Measurements from ENCODE around the gene ATXN7L1.

The ATXN7L1 gene

DNA sequence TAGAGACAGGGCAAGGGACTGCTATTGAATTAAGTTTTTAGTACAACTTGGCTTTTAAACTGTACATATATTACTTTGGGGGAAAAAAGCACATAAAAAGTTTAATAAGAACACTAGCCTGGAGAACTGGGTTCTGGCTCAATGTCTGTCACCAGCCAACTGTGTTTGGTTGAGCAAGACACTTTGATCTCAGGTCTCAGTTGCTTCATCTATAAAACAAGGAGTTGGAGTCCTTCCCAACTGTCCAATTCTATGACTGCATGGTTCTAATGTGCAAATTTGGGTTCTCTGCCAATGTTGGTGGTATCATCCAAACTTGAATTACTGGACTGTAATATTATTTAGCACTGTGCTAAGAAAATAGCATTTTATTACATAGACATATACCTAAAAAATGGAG, 50.3 kb downstream of the ATXN7L1 start:
- no peak for DNase-seq

DNA sequence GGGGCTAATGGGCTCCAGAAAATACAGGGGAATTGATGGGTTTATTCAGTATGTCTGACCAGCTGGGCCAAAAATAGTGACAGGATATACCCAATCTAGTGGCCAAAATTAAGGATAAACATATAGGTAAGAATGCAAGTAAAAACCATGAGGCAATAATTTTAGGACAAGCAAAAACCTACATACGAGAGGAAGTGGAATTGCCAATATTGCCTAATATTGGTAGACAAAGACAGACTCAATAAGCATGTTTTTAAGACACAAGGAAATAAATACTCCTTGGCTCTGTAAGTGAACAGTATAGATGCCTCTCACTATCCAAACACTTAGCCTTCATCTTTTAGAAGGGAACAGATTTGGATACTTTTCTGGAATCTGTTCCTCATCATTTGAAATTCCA, 51.0 kb downstream of the ATXN7L1 start:
- DNase-seq, result no peak

DNA sequence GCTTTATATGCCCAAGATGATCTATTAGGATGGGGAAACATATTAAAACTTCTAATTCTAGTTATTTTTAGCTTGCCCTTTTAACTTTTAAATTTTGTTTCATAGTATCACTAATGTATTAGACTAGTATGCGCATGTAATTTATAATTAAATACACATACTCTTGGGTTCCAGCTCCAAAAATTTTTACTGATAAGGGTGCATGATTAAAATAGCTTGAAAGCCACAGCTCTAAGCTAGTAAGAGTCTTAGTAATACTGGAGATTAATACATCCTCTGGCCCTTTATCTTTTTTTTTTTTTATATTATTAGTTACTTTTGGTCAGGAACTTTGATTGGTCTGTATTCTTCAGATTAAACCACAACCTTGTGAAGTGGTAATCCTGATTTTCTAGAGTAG, 53.6 kb downstream of the ATXN7L1 start:
- DNase-seq, result no peak

DNA sequence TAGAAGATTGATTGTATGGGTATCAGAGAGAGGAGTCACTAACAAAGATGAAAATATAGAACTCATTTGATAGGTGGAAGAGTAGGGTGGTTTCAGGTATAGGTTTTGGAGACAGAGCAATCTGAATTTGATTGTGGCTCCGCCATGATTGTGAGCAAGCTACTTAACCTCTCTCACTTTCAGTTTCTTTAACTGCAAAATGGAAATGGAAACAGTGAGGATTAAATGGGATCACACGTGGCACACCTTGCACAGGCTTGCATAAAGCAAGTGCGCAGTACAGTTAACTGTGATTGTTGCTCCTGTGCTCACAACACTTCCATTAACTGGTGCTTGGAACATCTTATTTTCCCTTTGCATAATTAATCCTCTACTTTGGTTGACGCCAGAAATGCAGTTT, 54.9 kb downstream of the ATXN7L1 start:
- DNase-seq, result no peak

DNA sequence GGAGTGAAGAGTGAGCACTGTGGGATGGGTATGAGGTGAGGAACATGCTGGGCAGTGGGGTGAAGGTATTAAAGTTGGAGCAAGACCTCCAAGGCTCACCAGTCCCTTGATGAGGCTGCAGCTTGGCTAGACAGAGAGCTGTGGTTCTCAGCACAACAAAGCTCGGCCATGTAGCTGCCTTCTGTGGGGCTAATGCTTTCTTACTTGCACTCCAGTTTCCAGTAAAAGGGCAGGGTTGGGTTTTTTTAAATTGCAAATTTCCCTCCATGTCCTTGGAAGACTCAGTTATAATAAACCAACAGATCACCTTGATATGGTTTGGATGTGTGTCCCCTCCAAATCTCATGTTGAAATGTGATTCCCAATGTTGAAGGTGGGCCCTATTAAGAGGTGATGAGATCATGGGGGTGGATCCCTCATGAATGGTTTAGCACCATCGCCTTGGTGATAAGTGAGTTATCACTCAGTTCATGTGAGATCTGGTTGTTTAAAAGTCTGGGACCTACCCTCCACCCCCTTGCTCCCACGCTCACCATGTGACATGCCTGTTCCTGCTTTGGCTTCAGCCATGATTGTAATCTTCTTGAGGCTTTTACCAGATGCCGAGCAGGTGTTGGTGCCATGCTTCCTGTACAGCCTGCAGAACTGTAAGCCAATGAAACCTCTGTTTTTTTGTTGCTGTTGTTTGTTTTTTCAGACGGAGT, 55.9 kb downstream of the ATXN7L1 start:
- DNase-seq, result no peak

DNA sequence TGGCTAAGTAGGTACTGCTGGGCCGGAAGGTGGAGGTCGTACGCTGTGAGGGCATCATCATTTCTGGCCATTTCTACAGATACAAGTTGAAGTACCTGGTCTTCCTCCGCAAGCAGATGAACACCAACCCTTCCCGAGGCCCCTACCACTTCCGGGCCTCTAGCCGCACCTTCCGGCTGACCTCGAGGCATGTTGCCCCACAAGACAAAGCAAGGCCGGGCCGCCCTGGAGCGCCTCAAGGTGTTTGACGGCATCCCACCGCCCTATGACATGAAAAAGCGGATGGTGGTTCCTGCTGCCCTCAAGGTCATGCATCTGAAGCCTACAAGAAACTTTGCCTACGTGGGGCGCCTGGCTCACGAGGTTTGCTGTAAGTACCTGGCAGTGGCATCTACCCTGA, 56.8 kb downstream of the ATXN7L1 start:
- DNase-seq, result no peak

DNA sequence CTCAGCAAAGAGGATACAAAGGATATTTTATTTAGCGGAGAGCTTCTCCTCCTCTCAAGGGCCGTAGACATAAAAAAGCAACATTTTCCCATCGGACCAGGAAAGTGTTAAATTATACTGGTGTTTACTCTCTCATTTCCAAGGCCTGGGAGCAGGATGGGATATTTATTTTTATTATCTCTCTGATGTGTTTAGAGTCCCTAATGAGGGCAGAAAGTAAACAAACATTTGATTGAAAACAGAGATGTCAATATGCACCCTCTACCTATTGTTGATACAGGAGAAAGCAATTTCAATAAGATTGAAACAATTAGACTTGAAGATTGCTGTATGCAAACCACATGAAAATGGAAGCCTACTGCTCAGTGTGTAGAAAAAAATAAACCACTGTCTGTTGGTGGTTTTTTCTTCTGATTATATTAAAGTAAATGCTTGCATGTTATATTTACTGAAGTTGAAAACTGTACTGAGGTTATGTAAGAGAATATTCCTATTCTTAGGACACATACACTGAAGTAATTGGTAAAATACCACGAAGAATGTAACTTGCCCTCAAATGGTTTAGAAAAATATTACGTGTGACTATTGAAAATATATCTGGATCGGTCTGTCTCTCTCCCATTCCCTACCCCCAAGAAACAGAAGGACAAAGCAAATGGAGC, 59.3 kb downstream of the ATXN7L1 start:
- no peak for DNase-seq

DNA sequence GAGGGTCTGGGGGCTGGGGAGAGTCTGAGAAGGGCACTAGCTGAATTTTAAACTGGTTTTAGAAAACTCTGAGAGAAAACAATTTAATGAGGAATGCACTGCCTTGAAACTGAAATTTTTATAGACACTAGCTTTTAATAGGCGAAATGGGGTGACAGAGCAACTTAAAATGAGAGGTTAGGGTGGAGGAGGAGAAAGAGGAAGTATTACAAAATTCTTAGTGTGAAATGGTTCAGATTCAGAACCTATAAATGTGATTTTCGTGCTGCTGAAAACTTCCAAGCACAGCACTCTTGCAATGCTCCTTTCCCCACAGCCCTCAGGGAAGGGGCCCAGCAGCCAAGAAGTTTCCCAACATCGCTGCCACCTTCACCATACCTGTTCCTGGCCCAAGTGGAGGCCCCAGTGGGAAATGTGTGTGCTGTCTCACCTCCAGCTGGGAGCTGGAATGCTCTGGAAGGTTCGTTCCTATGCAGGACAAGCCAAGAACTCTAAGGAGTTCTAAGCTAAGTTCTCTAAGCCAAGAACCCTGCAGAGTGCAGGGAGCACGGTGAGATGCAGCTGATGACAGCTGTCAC, 60.0 kb downstream of the ATXN7L1 start:
- no peak for DNase-seq

DNA sequence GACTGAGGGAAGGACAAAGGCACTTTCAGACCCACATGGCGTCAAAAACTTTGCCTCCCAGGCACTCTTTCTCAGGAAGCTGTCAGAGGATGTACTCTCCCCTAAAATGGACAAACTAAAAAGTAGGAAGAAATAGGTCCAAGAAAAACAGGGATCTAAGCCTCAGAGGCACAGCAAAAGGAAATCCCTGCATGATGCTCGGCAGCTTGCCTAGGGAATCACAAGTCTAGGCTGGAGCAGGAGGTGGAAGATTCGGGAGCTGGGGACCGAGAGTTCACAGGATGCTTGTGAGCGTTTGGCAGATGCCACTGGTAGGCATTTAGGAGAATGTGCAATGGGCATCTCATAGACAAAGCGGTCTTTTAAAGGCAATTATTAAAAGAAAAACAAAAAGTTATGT, 60.8 kb downstream of the ATXN7L1 start:
- DNase-seq, result no peak

DNA sequence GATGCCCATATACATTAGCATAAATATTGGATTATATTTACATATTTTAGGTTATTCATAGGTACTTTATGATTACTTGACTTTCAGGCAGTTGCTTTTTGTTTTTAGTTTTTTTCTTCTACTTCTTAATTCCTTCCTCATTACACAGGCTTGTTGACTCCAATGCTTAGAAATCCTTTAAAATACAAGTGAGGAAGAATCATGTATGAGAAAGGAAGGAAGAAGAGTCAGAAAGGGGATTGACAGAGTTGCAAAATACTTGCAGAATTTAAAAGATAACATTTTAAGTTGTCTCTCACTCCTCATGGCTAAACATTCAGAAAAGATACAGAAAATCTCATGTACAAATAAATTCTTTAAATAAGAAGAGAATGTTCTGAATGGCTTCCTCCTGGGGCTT, 61.9 kb downstream of the ATXN7L1 start:
- no peak for DNase-seq

DNA sequence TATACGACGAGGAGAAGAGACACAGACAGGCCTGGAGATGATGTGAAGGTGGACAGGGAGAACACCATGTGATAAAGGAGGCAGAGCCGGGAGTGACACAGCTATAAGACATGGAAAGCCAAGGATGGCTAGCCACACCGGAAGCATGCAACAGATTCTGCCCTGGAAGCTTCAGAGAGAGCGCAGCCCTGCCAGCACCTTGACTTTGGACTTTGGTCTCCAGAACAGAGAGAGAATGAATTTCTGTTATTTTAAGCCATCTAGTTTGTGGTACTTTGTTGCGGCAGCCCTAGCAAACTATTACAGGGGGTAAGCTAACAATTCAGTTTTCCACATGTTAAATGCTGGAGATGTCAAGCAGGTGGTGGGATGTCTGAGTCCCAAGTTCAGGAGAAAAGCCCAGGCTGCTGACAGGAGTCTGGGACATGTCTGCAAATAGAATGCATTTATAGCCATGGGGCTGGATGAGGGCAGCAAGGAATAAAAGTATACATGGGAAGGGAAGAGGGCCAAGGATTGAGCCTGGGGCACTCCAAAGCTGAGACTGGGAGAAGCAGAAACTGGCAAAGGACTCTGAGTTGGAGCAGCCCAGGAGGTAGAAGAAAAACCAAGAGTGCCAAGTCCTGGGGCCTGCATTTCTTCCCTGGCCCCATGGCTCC, 65.1 kb downstream of the ATXN7L1 start:
- no peak for DNase-seq

DNA sequence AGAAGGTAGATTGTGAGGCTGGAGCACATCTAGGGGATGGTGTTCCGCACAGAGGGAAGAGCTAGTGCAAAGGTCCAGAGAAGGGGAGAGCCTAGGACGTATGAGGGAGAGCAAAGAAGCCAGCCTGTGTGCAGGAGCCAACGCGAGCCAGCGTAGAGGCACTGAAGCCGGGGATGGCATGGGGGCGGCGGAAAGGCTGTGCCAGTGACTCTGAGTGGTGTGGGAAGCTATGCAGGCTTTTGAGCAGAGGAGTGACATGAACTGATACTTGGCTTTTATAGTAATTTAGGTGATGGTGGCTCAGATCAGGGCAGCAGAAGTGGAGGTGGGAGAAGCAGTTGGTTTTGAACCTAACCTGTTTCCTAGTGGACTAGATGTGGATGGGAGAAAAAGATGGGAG, 65.8 kb downstream of the ATXN7L1 start:
- DNase-seq, result peak; percentile 61

DNA sequence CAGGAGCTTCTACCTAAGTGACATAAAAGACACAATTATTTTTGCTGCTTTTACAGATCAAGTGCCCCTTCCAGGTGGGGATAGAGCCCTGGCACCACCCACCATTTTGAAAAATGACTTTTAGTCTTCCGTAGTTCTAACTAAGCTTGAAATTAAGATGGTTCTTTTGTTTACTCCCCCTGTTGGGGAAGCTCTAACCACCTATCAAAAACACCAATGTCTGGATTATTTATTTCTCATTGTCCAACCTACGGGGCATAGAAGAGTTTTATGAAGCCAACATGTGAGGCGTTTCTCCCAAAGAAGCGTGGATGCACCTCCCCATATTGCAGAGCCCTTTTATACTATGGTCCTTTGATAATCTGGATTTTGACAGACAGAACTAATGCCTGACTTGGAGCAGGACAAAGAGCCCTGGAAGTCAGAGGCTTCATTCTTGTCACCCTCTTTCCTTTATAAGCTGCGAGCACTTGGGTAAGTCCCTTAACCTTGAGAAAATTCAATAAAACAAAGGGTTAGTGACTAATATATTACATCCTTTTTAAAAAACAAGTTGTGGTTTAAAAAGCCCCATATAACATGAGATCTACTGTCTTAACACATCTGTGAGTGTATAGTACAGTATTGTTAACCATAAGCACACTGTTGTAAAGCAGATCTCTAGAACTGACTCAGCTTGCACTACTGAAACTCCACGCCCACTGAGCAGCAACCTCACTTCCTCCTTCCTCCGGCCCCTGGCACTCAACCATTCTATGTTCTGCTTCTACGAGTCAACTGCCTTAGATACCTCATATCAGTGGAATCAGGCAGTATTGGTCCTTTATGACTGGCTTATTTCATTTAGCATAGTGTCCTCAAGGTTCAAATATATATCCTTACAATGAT, 67.5 kb downstream of the ATXN7L1 start:
- DNase-seq, result peak; percentile 91

DNA sequence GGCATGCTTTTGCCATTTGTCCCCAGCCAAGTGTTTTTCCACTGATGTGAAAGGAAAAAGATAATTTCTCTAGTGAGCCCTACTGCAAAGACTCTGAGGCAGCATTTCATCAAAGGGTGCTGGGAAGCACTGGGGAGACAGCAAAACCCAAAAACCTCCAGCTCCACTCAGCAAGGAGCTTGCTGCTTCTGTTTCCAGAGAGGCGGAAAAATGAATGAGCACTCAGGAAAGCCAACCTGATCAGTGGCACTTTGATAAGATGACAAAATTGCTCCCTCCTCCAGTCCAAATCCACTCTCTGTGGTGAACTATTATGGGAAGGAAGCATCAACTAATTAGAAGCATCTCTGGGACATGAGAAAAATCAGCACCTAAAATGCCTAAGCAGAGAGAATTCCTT, 68.2 kb downstream of the ATXN7L1 start:
- DNase-seq, result no peak

DNA sequence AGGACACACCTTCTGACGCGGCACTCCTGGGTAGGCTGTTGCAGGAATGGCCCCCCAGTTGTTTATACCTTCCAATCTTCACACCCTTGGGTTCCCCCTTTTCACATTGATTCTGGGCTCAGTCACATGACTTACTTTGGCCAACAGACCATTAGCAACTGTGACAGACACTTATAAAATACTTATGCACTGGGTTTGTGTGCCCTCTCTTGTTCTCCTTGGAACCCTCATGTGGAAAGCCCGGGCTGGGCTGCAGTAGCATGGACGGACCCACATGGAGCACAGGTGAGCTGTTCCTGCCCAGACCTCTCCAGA, 69.0 kb downstream of the ATXN7L1 start:
- no peak for DNase-seq

DNA sequence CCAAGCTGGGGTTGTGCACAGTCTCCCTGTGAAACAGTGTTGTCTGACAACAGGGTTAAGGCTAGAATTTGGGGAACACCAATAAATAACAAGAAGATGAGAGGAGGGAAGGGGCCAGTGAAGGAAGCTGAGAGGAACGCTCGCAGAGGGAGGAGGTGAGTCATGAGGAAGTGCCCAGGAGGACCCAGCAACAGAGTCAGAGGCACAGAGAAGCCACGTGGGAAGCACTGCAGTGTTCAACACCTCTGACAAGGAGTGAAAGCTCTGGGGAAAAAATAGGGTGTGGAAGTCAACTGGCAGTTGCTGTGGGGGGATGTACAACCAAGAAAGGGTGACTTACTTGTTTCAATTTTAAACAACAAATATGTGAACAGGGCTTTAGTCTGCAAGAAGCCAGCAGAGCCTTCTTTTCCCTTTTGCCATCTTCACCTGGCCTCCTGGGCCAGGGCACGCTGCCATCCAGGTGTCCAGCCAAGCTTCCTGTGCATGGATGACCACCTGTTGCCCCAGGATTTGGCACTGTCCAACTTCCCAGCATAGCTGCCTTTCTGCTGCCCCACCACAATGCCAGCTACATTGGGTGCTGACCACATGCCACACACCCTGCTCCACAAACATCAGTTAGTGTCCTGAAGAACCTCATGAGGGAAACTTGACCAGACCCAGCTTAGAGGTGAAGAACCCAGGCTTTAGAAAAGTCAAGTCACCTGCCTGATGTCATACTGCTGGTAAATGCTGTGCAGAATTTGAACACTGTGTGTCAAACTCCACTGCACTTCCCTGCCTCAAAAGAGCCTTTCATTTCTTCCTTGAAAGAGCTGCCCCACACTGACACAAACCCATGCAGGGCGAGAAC, 69.6 kb downstream of the ATXN7L1 start:
- peak; percentile 81 for DNase-seq

DNA sequence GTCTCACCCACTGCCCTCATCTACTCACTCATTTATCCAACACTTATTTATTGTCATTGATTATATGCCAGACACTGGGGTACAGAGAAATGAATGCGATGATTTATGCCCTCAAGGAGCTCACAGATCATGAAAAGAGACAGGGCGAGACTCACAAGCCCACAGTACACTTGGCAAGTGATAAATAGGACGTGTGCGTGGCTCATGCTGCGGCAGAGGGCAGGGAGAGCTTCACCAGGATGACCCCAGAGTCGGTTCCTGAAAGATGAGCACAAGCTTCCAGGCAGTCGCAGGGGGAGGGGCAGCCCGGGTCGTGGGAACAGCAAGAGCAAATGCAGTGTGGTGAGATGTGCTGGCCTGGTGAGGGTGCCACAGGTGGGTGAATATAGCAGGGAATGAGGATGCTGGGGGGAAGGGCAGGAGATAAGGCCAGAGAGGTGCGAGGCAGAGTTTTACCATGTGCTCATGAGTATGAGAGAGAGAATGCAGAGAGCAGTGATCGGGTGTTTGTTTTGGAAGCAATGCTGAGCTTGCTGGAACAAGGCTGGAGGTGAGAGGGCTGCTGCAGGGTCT, 70.9 kb downstream of the ATXN7L1 start:
- DNase-seq, result no peak

DNA sequence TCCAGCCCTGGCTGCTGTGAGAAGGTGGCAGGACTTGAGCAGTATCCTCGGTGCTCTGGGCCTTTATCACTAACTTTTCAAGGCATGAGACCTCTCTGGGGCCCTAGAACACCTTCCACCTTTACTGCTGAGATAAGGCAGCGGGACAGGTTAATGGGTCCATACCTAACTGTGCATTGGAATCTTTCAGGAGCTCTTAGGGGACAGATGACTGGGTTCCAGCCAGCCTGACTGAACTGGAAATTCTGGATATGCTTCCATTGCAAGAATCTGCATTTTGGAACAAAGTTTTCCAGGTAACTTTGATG, 73.0 kb downstream of the ATXN7L1 start:
- no peak for DNase-seq

DNA sequence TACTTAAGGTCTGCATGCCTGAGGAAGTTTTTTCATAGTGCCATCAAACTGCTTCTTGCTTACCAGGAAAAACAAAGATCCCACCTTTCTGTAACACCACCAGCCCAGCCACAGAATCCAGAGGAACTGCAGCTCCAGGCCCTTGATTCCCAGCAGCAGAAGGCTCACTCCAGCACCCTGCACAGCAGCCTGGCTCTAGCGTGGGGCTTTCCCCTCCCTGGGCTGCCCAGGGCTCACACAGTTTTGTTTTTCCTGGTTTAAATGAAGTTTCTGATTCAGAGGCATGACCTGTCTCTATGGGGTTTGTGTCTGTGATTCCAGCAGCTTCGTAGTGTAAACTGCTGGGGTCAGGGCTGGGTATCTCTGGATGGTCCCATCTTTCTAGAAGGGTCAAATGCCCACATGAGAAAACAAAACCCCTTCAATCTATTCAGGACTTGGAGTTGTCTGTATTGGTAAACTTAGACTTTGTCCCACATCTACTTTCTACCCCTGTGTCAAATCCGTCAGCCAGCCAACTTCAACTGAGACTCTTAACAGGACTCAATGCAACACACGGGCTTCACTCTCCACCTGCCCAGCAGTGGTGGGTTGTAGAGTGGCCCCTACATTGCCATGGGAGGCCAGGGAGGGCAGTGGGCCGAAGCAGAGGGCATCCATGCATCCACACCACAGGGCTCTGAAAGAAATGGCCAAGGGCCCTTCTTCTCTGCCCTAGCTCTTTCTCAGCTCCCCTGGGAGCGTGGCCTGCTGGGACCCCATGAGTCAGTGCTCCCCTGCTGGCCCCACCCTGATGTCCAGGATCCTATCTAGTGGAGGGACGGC, 73.6 kb downstream of the ATXN7L1 start:
- no peak for DNase-seq

DNA sequence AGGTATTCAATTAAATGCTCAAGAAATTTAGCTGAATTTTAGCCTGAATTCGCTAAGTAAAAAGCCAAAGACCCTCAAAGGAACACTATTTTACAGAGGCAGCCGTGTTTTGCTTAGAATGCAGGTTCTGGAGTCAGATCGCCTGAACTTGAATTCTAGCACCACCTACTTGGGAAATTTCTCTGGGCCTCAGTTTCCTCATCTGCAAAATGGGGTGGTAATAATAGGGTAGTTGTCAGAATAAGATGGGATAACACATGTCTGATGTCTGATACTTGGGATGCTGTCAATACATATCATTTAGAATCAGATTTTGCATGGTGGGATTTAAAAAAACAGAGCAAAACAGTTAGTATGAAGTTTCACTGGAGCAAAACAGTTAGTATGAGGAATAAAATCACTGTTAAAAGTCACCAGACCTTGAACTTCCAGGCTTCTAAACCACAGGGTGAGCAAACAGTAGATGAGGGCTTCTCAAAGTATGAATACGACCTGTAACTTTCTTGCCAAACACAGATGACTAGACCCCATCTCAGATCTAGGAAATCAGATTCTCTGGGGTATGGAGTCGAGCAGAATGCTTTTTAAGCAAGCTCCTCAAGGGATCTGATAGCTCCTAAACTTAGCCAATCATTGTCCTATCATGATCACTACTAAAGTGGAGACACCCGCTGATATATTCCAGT, 75.4 kb downstream of the ATXN7L1 start:
- DNase-seq, result no peak
